Mucosa of rectum (tissue), 2 donors: ENCODE results near the gene CP.

ENCODE experiments used
- H3K27ac ChIP-seq, 2 donors: one replicate each; pipeline ENCODE4 v1.7.0; 2013; ENCODE audit warnings: inconsistent platforms in 2 of 2, low read depth in 2 of 2, low read length in 2 of 2
- H3K27me3 ChIP-seq, 2 donors: one replicate each; pipeline ENCODE4 v1.7.0; 2013; ENCODE audit warnings: low read length in 2 of 2; ENCODE audit not compliant: control insufficient read depth in 2 of 2, insufficient read depth in 2 of 2
- H3K36me3 ChIP-seq, 2 donors: one replicate each; pipeline ENCODE4 v1.7.0; 2013; ENCODE audit warnings: low read length in 2 of 2; ENCODE audit not compliant: control insufficient read depth in 2 of 2, insufficient read depth in 2 of 2
- H3K4me1 ChIP-seq, 2 donors: one replicate each; pipeline ENCODE4 v1.7.0; 2013; ENCODE audit warnings: low read length in 2 of 2, mild to moderate bottlenecking in 1 of 2; ENCODE audit not compliant: control insufficient read depth in 2 of 2, insufficient read depth in 2 of 2
- H3K4me3 ChIP-seq, 2 donors: one replicate each; pipeline ENCODE4 v1.7.0; 2013; ENCODE audit warnings: low read length in 2 of 2
- H3K9ac ChIP-seq, 2 donors: one replicate each; pipeline ENCODE4 v1.7.0; 2013; ENCODE audit warnings: low read length in 2 of 2, low read depth in 1 of 2, mild to moderate bottlenecking in 1 of 2
- H3K9me3 ChIP-seq, 2 donors: one replicate each; pipeline ENCODE4 v1.7.0; 2013; ENCODE audit warnings: low read length in 2 of 2; ENCODE audit not compliant: control insufficient read depth in 2 of 2
- donor health status: healthy.
- donor health status: Normal muscosa, but diverticular disease.

The CP gene

DNA sequence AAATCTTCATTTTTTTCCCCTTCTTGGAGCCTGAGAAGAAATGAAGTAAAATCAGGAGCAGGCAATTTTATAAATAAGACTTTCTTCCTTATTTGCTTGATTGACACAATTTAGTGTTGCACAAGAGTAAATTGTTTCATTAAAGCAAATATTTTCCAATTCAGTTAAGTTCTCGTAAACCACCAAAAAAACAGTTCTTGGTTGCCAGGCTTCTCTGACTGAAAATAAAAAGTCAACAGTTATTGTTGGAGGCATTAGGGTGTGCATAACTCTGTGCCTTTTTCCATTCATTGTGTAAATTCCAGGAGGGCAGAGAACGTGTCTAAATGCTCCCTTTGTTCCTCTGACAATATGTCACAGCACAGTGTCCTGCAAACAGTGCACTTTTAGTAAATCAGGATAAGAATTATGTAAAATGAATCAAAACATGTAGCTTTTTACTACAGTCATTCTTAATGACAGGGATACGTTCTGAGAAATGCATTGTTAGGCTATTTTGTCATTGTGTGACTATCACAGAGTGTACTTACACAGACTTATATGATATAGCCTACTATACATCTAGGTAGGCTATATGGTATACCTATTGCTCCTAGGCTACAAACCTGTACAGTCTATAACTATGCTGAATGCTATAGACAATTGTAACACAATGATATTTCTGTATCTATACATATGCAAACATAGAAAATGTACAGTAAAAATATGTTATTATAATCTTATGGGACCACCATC lies at the start of gene CP:
CP (minus strand) TSS at position 47 of the 735 bp plus-strand sequence; CDS start at position 10, 37 bp downstream.
- H3K4me3 ChIP-seq, result peak within 1 kb of the TSS in 1 of 2 donors; percentile 49
- no peaks in the 10 kb centered on the region for H3K27me3 ChIP-seq
- no peaks in the 10 kb centered on the region for H3K36me3 ChIP-seq
- no peak within 1 kb of the TSS for H3K9ac ChIP-seq
- H3K9me3 ChIP-seq, result no peaks in the 10 kb centered on the region
- peaks cover 0 to 9% of the 10 kb centered on the region in 2 donors for H3K4me1 ChIP-seq
- no peak within 1 kb of the TSS for H3K27ac ChIP-seq

DNA sequence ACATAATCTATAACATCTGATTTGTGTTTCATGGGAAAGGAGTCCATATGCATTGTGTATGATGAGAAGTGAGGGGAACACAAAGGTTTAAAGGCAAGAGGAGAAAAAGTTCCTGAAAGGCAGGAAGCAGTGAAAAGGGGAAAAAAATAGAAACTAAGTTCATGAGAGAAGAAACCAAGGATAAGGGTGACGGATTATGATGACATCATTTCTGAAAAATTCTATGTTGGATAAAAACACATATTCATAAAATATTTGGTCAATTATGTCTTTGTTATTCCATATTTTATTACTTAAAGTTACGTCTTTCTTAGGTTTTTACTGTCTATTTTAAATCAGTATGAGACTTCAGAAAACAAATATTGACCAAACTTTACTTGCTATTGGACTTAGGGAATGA lies 48.6 kb upstream of the CP start:
- H3K36me3 ChIP-seq, result no peaks in the 10 kb centered on the region
- no peak overlapping the region for H3K4me3 ChIP-seq
- H3K4me1 ChIP-seq, result no peaks in the 10 kb centered on the region
- H3K9ac ChIP-seq, result no peak overlapping the region
- H3K27me3 ChIP-seq, result no peaks in the 10 kb centered on the region
- no peaks in the 10 kb centered on the region for H3K9me3 ChIP-seq
- no peak overlapping the region for H3K27ac ChIP-seq

DNA sequence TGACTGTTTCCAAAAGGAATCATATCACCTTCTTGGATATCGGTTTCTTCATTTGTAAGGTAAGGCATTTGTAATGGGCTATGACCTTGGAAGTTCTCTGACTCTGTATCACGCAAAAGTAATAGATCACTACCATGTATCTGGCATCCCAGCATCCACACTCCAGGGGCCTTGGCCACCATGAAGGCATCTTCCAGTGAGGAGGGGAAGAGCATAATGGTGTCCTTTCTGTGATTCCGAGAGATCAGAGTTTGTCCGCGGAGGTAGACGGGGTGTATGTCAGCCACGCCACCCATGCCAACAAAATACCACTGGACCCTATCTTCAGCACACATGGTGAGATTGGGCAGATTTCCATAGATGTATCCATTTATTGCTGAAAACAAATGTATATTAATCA lies 48.1 kb upstream of the CP start:
- Histone ChIP-seq H3K36me3 (no peaks in the 10 kb centered on the region), H3K9ac (no peak overlapping the region), H3K27ac (no peak overlapping the region), H3K27me3 (no peaks in the 10 kb centered on the region), H3K4me1 (no peaks in the 10 kb centered on the region), H3K4me3 (no peak overlapping the region), H3K9me3 (no peaks in the 10 kb centered on the region)

DNA sequence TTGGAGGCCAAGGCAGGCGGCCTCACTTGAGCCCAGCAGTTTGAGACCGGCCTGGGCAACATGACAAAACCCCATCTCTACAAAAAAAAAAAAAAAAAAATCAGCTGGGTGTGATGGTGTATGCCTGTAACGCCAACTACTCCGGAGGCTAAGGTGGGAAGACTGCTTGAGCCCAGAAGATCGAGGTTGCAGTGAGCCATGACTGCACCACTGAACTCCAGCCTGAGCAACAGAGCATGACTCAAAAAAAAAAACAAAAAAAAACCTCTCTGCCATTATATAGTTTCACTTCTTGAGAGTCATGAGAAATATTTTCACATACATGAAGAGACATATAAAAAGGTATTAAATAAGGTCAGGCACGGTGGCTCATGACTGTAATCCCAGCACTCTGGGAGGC lies 45.9 kb upstream of the CP start:
- H3K27ac ChIP-seq, result no peak overlapping the region
- no peak overlapping the region for H3K4me3 ChIP-seq
- no peaks in the 10 kb centered on the region for H3K4me1 ChIP-seq
- H3K9ac ChIP-seq, result no peak overlapping the region
- no peaks in the 10 kb centered on the region for H3K27me3 ChIP-seq
- H3K9me3 ChIP-seq, result no peaks in the 10 kb centered on the region
- H3K36me3 ChIP-seq, result no peaks in the 10 kb centered on the region

DNA sequence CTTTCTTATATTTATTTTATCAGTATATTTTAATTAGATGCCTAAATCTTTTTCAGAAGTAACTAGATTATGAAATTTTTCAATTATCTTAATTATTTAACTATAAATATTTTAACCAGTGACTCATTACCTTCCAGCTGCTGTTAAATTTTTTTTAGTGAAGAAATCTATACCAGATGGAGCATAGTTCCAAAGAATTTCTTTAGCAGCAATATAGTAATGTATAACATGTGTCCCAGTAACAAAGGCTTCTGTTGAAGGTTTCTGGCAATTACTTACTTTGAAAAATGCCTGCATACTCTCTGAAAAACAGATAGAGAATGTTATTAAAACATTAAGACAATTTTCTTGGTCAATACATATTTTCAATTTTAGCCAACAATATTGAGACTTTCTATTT lies 45.1 kb upstream of the CP start:
- H3K9me3 ChIP-seq, result no peaks in the 10 kb centered on the region
- no peaks in the 10 kb centered on the region for H3K27me3 ChIP-seq
- no peaks in the 10 kb centered on the region for H3K36me3 ChIP-seq
- H3K4me1 ChIP-seq, result no peaks in the 10 kb centered on the region
- no peak overlapping the region for H3K27ac ChIP-seq
- no peak overlapping the region for H3K9ac ChIP-seq
- H3K4me3 ChIP-seq, result no peak overlapping the region

DNA sequence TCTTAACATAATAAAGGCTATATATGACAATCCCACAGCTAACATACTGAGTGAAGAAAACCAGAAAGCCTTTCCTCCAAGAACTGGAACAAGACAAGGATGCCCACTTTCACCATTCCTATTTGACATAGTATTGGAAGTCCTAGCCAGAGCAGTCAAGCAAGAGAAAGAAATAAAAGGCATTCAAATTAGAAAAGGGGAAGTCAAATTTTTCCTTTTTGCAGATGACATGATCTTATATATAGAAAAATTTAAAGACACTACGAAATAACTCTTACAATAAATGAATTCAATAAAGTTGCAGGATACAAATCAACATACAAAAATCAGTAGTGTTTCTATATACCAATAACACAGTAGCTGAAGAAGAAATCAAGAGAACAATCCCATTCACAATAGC lies 42.2 kb upstream of the CP start:
- no peaks in the 10 kb centered on the region for H3K36me3 ChIP-seq
- H3K9me3 ChIP-seq, result no peaks in the 10 kb centered on the region
- H3K4me1 ChIP-seq, result no peaks in the 10 kb centered on the region
- H3K27ac ChIP-seq, result no peak overlapping the region
- H3K4me3 ChIP-seq, result no peak overlapping the region
- H3K27me3 ChIP-seq, result no peaks in the 10 kb centered on the region
- no peak overlapping the region for H3K9ac ChIP-seq

DNA sequence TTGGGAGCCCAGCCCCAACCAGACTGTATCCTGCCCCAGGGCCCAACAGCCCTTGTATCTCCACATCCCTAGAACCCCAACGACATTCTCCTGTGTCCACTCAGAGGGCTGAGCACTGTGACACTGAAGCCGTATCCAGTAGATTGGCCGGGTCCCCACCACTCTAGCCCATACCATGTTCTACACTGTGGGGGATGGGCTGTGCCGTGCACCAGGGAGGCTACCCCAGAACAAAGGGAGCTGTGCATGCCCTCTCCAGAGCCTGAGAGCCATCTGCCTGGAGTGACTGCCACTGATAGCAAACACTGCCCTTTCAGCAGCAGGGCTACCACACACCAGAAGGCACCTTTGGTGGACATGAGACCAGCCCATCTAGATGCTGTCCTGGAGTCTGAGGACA lies 37.1 kb upstream of the CP start:
- H3K27me3 ChIP-seq, result no peaks in the 10 kb centered on the region
- no peaks in the 10 kb centered on the region for H3K9me3 ChIP-seq
- no peak overlapping the region for H3K4me3 ChIP-seq
- H3K9ac ChIP-seq, result no peak overlapping the region
- no peaks in the 10 kb centered on the region for H3K36me3 ChIP-seq
- H3K27ac ChIP-seq, result no peak overlapping the region
- no peaks in the 10 kb centered on the region for H3K4me1 ChIP-seq

DNA sequence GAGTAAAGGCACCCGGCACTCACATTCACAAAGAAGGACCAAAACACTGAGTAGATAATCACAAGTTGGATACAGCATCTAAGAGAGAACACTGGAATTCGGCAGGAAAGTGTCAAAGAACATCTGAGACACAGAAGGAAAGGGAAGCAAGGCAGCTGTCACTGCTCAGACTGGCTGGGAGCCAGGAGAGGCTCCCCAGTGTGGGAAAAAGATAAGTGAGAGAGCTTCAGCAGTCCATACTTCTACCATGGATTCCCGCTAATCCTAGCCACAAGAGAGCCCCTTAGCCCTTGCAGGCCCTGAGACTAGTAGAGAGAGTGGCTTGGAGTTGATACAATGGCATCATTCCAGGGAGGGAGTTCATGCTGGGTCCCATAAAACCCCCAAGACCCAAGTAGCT lies 36.7 kb upstream of the CP start:
- Histone ChIP-seq H3K27ac (no peak overlapping the region), H3K9me3 (no peaks in the 10 kb centered on the region), H3K4me1 (no peaks in the 10 kb centered on the region), H3K9ac (no peak overlapping the region), H3K4me3 (no peak overlapping the region), H3K27me3 (no peaks in the 10 kb centered on the region), H3K36me3 (no peaks in the 10 kb centered on the region)

DNA sequence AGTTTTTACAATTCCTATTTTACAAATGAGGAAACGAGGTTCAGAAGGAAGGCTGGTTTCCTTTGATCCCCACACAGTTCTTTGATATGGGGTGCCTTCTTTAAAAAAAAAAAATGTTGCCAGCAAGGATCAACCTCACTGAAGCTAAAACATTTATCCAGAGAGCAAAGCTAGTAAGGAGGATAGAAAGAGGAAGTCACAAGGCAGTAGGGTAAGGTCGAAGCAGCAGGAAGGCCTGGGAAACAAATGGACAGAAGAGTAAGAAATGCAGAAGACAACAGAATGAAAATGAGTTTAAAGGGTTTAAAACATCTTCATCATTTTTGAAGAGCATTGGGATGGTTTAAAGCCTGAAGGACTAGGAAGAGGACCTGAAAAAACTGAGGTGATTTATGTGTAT lies 30.6 kb upstream of the CP start:
- H3K9ac ChIP-seq, result no peak overlapping the region
- no peak overlapping the region for H3K27ac ChIP-seq
- H3K4me1 ChIP-seq, result peaks cover 0 to 6% of the 10 kb centered on the region in 2 donors
- no peak overlapping the region for H3K4me3 ChIP-seq
- H3K36me3 ChIP-seq, result no peaks in the 10 kb centered on the region
- no peaks in the 10 kb centered on the region for H3K9me3 ChIP-seq
- H3K27me3 ChIP-seq, result no peaks in the 10 kb centered on the region

DNA sequence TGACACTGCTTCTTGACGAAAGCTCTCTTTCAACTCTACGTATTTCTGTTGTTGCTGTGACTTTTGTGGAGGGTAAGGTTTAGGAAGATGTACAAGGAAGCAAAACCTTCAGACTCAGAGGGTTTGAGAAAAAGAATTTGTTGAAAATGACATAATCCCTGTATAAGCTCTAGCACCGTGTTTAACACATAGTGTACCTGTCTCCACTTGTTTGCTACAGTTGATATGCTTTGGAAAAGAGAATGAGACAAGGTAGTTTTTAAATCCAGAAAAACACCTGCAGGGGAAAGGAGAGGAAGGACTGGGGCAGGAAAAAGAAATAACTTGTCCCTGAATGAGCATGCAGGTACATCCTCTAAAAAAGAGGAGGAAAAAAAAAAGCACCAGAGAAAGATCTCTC lies 29.6 kb upstream of the CP start:
- Histone ChIP-seq H3K9me3 (no peaks in the 10 kb centered on the region), H3K36me3 (no peaks in the 10 kb centered on the region), H3K4me1 (peaks cover 0 to 6% of the 10 kb centered on the region in 2 donors), H3K4me3 (no peak overlapping the region), H3K9ac (no peak overlapping the region), H3K27ac (no peak overlapping the region), H3K27me3 (no peaks in the 10 kb centered on the region)
